K562 (cell line): ENCODE results near the gene TMIGD1. TPM values are rescaled to one million over a fixed set of nuclear protein-coding genes. Genes with fewer than 3 reads are reported as not detected.
A peak's percentile ranks its signal among the peaks of the same experiment; 100 is the strongest.

Experiments used
- CBFA2T3 ChIP-seq: fragments of 450-650 bp; IDR thresholded peaks from 2 replicates; pipeline ENCODE4 v1.6.1; 2017
- CEBPG ChIP-seq, 3 experiments: fragments of 200-800 bp in 1 of 3; sonication (Bioruptor generic) in 1 of 3; sonication (generic) in 1 of 3; formaldehyde crosslinking in 1 of 3; IDR thresholded peaks in 2 of 3; conservative IDR thresholded peaks in 1 of 3; 2 replicates each; pipeline versions ENCODE4 v1.6.1 to v1.8.0; 2016 to 2022; ENCODE audit warnings: missing compliant biosample characterization in 2 of 3, missing genetic modification characterization in 2 of 3, mild to moderate bottlenecking in 1 of 3, missing genetic modification reagents in 1 of 3
- CREBBP ChIP-seq: IDR thresholded peaks from one replicate; pipeline ENCODE4 v1.6.1; 2012; ENCODE audit warnings: low read depth, mild to moderate bottlenecking, control low read depth, inconsistent platforms, low read length
- CREM ChIP-seq: IDR thresholded peaks from 2 replicates; pipeline ENCODE4 v1.6.1; 2014; ENCODE audit warnings: antibody characterized with exemption, low read depth
- DACH1 ChIP-seq: fragments of 450-650 bp; IDR thresholded peaks from 2 replicates; pipeline ENCODE4 v1.6.1; 2018; ENCODE audit not compliant: partially characterized antibody
- ELF1 ChIP-seq: fragments of 200-800 bp; sonication (Bioruptor generic); IDR thresholded peaks from 2 replicates; pipeline ENCODE4 v1.6.1; 2016; ENCODE audit warnings: missing genetic modification characterization, missing compliant biosample characterization
- HDAC2 ChIP-seq: fragments of 450-650 bp; IDR thresholded peaks from 2 replicates; pipeline ENCODE4 v1.6.1; 2016; ENCODE audit warnings: mild to moderate bottlenecking
- KDM1A ChIP-seq, 2 experiments: fragments of 450-650 bp; IDR thresholded peaks; 2 replicates each; pipeline ENCODE4 v1.6.1; 2016; ENCODE audit warnings: mild to moderate bottlenecking in 2 of 2
- MAZ ChIP-seq, 2 experiments: fragments of 450-650 bp in 1 of 2; sonication (generic) in 1 of 2; formaldehyde crosslinking; IDR thresholded peaks in 1 of 2; conservative IDR thresholded peaks in 1 of 2; 2 replicates each; pipeline versions ENCODE4 v1.4.0 to v1.5.0; 2020; ENCODE audit warnings: mild to moderate bottlenecking in 1 of 2, missing genetic modification reagents in 1 of 2
- MTA3 ChIP-seq: fragments of 450-650 bp; formaldehyde crosslinking; IDR thresholded peaks from 2 replicates; pipeline ENCODE4 v1.6.1; 2017; ENCODE audit warnings: mild to moderate bottlenecking, borderline replicate concordance
- MYNN ChIP-seq, 2 experiments: sonication (generic); formaldehyde crosslinking in 1 of 2; IDR thresholded peaks; 2 replicates each; pipeline versions ENCODE4 v1.5.0 to v1.6.1; 2016 to 2020; ENCODE audit warnings: antibody characterized with exemption in 1 of 2, missing genetic modification reagents in 1 of 2
- NFIC ChIP-seq: fragments of 450-650 bp; IDR thresholded peaks from 2 replicates; pipeline ENCODE4 v1.6.1; 2017; ENCODE audit warnings: mild to moderate bottlenecking, inconsistent platforms
- NRF1 ChIP-seq, 2 experiments: fragments of 450-650 bp; IDR thresholded peaks in 1 of 2; conservative IDR thresholded peaks in 1 of 2; 2 replicates each; pipeline ENCODE4 v1.6.1; 2014; ENCODE audit warnings: mild to moderate bottlenecking in 2 of 2
- PBX2 ChIP-seq, 2 experiments: IDR thresholded peaks in 1 of 2; conservative IDR thresholded peaks in 1 of 2; 2 replicates each; pipeline ENCODE4 v1.6.1; 2016; ENCODE audit warnings: low read depth in 2 of 2, mild to moderate bottlenecking in 1 of 2, missing compliant biosample characterization in 1 of 2, missing genetic modification characterization in 1 of 2, moderate library complexity in 1 of 2
- PKNOX1 ChIP-seq: fragments of 450-650 bp; IDR thresholded peaks from 2 replicates; pipeline ENCODE4 v1.6.1; 2016
- POLR2H ChIP-seq: IDR thresholded peaks from 2 replicates; pipeline ENCODE4 v1.6.1; 2016; ENCODE audit warnings: missing genetic modification characterization, low read depth, mild to moderate bottlenecking, control low read depth, missing compliant biosample characterization, moderate library complexity
- RNF2 ChIP-seq: sonication (generic); IDR thresholded peaks from 2 replicates; pipeline ENCODE4 v1.6.1; 2016
- SMAD4 ChIP-seq: fragments of 250-450 bp; sonication (Bioruptor Pico); conservative IDR thresholded peaks from 2 replicates; pipeline ENCODE4 v1.8.0; 2021; ENCODE audit warnings: inconsistent platforms, mild to moderate bottlenecking, moderate library complexity
- SMARCA4 ChIP-seq: fragments of 450-650 bp; IDR thresholded peaks from 2 replicates; pipeline ENCODE4 v1.6.1; 2016
- TBP ChIP-seq: optimal IDR thresholded peaks from 2 replicates; pipeline ENCODE3; 2011; ENCODE audit warnings: low read depth, low read length, improper control_type of control experiment
- TCF15 ChIP-seq: fragments of 250-450 bp; sonication (Bioruptor Pico); IDR thresholded peaks from 2 replicates; pipeline ENCODE4 v1.8.0; 2022; ENCODE audit warnings: moderate library complexity, mild to moderate bottlenecking, inconsistent platforms
- ZBTB8A ChIP-seq: fragments of 450-650 bp; IDR thresholded peaks from 2 replicates; pipeline ENCODE4 v1.6.1; 2018; ENCODE audit warnings: mild to moderate bottlenecking, moderate library complexity; ENCODE audit not compliant: partially characterized antibody
- ZNF551 ChIP-seq: fragments of 250-450 bp; sonication (Bioruptor Pico); IDR thresholded peaks from 2 replicates; pipeline ENCODE4 v1.5.0; 2021; ENCODE audit warnings: mild to moderate bottlenecking, moderate library complexity
- ZNF589 ChIP-seq: fragments of 200-800 bp; sonication (Bioruptor generic); IDR thresholded peaks from 2 replicates; pipeline ENCODE4 v1.6.1; 2016; ENCODE audit warnings: low read depth, missing genetic modification characterization, missing compliant biosample characterization
- polyA plus RNA-seq, 8 experiments: library from polyadenylated mRNA; depleted of rRNA in 4 of 8; stranded (reverse) in 5 of 8; unstranded in 3 of 8; fragments of >200 nt; fragmentation: Nextera tagmentation in 2 of 8; fragmentation: Illumina TruSeq in 1 of 8; extraction: Ambion mirVana in 2 of 8; extraction: Trizol in 1 of 8; gene quantifications; 2 replicates each; pipeline versions ENCODE4 v1.2.1 to v1.2.3, GENCODE V29; 2011 to 2014; ENCODE audit warnings: inconsistent platforms in 1 of 8, missing spikeins in 1 of 8
- total RNA-seq, 7 experiments: library from RNA; depleted of rRNA in 6 of 7; stranded (reverse); fragments of >200 nt in 6 of 7; fragmentation: Illumina TruSeq in 2 of 7; extraction: Trizol in 2 of 7; gene quantifications; 2 replicates each; pipeline versions ENCODE4 v1.2.1 to v1.2.3, GENCODE V29; 2011 to 2021; ENCODE audit warnings: low replicate concordance in 1 of 7

TMIGD1 gene
- total and polyA plus RNA-seq, 9 of the 15 experiments (the other 6 are each of a cell fraction or from before 2014, with no cell fraction given), result not detected

GRCh38 chr17:30344283-30345088 is 10.6 kb upstream of the TMIGD1 start (continued):
- no peak for TF ChIP-seq TCF15
- no peak for TF ChIP-seq CREBBP
- peak; percentile 19 for TF ChIP-seq TBP
- TF ChIP-seq ZNF589, result peak; percentile 61; the same call in 1 of the 2 replicates
- no peak for TF ChIP-seq ZNF551 (CRISPR knock-in tag)
- peak; percentile 81 for TF ChIP-seq NFIC
- TF ChIP-seq POLR2H (tag), result peak; percentile 44; the same call in 1 of the 2 replicates
- no peak for TF ChIP-seq ZBTB8A
- TF ChIP-seq HDAC2, result peak; percentile 74
- TF ChIP-seq NRF1 (conservative IDR thresholded peaks at IDR 0.05 in 1 of 2, IDR thresholded peaks at IDR 0.05 in 1 of 2), result peak in 1 of 2 experiments; percentile 39; a peak in 1 of 4 replicates
- TF ChIP-seq PKNOX1, result peak; percentile 68; the same call in 1 of the 2 replicates
- peak in 1 of 2 experiments; percentile 49; a peak in 1 of 4 replicates for TF ChIP-seq KDM1A (IDR thresholded peaks at IDR 0.05)
- no peak for TF ChIP-seq MAZ (CRISPR knock-in tag; conservative IDR thresholded peaks at IDR 0.05 in 1 of 2, IDR thresholded peaks at IDR 0.05 in 1 of 2)
- TF ChIP-seq MYNN (IDR thresholded peaks at IDR 0.05), result peak; percentile 31; the same call in 1 of the 2 replicates
- TF ChIP-seq MYNN (CRISPR knock-in tag; IDR thresholded peaks at IDR 0.05), result no peak
- peak; percentile 41 for TF ChIP-seq DACH1
- peak; percentile 83 for TF ChIP-seq SMAD4
- TF ChIP-seq ELF1 (tag), result peak; percentile 65
- TF ChIP-seq SMARCA4, result peak; percentile 70; the same call in 1 of the 2 replicates
- TF ChIP-seq RNF2, result peak; percentile 44
- TF ChIP-seq PBX2 (CRISPR knock-in tag; IDR thresholded peaks at IDR 0.05; ENCODE audit: low read depth), result no peak
- peak; percentile 72 for TF ChIP-seq PBX2 (tag; conservative IDR thresholded peaks at IDR 0.05; ENCODE audit: low read depth)
- TF ChIP-seq CBFA2T3, result peak; percentile 85
- peak; percentile 92 for TF ChIP-seq CEBPG (CRISPR knock-in tag; IDR thresholded peaks at IDR 0.05)
- peak; percentile 97 to 98 for TF ChIP-seq CEBPG (tag; conservative IDR thresholded peaks at IDR 0.05 in 1 of 2, IDR thresholded peaks at IDR 0.05 in 1 of 2)
- TF ChIP-seq MTA3, result peak; percentile 47; the same call in 1 of the 2 replicates
- TF ChIP-seq CREM, result peak; percentile 45; the same call in 1 of the 2 replicates
